Testis (tissue), 3 donors: ENCODE measurements around the gene SULT2A1. TPM values are rescaled to one million over a fixed set of nuclear protein-coding genes. Genes with fewer than 3 reads are reported as not detected.
"Not testable (repeated sequence)": the region's sequence is repeated elsewhere in the genome, so short reads cannot be mapped to it uniquely, and the experiment has no call there.

ENCODE experiments used
- DNase-seq: peaks from one replicate; pipeline ENCODE4 v3.0.0-alpha.2; 2019
- H3K27ac ChIP-seq, 2 donors: fragments of 200-600 bp; sonication (generic); one replicate each; pipeline ENCODE4 v1.5.1; 2019
- H3K27me3 ChIP-seq: fragments of 200-600 bp; sonication (generic); one replicate; pipeline ENCODE4 v1.5.1; 2019
- H3K36me3 ChIP-seq: fragments of 200-600 bp; sonication (generic); one replicate; pipeline ENCODE4 v1.5.1; 2017; ENCODE audit warnings: low read depth; ENCODE audit errors: missing control alignments
- H3K4me1 ChIP-seq: fragments of 200-600 bp; sonication (generic); one replicate; pipeline ENCODE4 v1.5.1; 2019
- H3K4me3 ChIP-seq, 2 donors: fragments of 200-600 bp; sonication (generic); one replicate each; pipeline ENCODE4 v1.5.1; 2017 to 2019
- H3K9me3 ChIP-seq: fragments of 200-600 bp; sonication (generic); one replicate; pipeline ENCODE4 v1.5.1; 2017
- POLR2A ChIP-seq: fragments of 450-650 bp; IDR thresholded peaks from one replicate; pipeline ENCODE4 v1.6.1; 2017; ENCODE audit warnings: antibody characterized with exemption, mild to moderate bottlenecking, moderate library complexity
- WGBS, 2 donors: methylation state at CpG; one replicate each; pipeline ENCODE4 v1.1.5; 2018; 5-methylcytosine and 5-hydroxymethylcytosine counted together
- intact Hi-C: fragments of 100-400 bp; cut with DNase I; formaldehyde crosslinking; loops from one replicate; pipeline ENCODE4 v1.15.1; 2023; ENCODE audit warnings: low total_unique reads
- polyA plus RNA-seq: library from polyadenylated mRNA; stranded (reverse); fragments of 350-450 nt; fragmentation: Illumina TruSeq; extraction: RNeasy Lipid Tissue Mini Kit (QIAGEN cat#74804); gene quantifications from one replicate; pipeline ENCODE4 v1.2.3, GENCODE V29; 2014; ENCODE audit warnings: low read depth, low replicate concordance; ENCODE audit not compliant: insufficient read depth
- total RNA-seq, 2 donors: library from RNA; depleted of rRNA; stranded (reverse); fragments of >200 nt; gene quantifications; one replicate each; pipeline ENCODE4 v1.2.3, GENCODE V29; 2016
- TF ChIP-seq, protein P1 (sequence below), 3 experiments: fragments of 450-650 bp in 2 of 3; fragments of 200-600 bp in 1 of 3; sonication (generic) in 1 of 3; IDR thresholded peaks; one replicate each; pipeline ENCODE4 v1.5.1; 2016 to 2019; ENCODE audit warnings: antibody characterized with exemption in 3 of 3, mild to moderate bottlenecking in 2 of 3, moderate library complexity in 1 of 3

SULT2A1 gene
- total and polyA plus RNA-seq, 3 donors from 2014 or later, result 0.24 to 2.3 (median 1.2) TPM

DNA sequence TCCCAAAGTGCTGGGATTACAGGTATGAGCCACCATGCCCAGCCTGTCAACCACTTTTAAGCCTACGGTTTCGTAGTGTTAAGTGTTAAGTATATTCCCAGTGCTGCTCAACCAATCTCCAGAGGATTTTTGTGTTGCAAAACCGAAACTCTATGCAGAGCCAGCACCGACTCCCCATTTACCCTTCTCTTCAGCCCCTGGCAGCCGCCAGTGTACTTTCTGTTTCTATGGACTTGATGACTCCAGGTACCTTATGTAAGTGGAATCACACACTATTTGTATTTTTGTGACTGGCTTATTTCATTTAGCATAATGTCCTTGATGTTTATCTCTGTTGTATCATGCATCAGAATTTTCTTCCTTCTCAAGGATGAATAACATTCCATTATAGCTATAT, 1.1 kb downstream of the SULT2A1 start:
- Histone ChIP-seq H3K4me3 (no peak overlapping the region), H3K27me3 (no peaks in the 10 kb centered on the region), H3K27ac (no peak overlapping the region), H3K36me3 (no peaks in the 10 kb centered on the region), H3K4me1 (peaks cover 11% of the 10 kb centered on the region), H3K9me3 (no peaks in the 10 kb centered on the region)
- 71 to 85% methylated on average over 5 of the region's 5 CpGs for WGBS, 2 donors
- intact Hi-C loops, result no loop called here
- TF ChIP-seq POLR2A, result no peak
- TF ChIP-seq, protein P1, sequence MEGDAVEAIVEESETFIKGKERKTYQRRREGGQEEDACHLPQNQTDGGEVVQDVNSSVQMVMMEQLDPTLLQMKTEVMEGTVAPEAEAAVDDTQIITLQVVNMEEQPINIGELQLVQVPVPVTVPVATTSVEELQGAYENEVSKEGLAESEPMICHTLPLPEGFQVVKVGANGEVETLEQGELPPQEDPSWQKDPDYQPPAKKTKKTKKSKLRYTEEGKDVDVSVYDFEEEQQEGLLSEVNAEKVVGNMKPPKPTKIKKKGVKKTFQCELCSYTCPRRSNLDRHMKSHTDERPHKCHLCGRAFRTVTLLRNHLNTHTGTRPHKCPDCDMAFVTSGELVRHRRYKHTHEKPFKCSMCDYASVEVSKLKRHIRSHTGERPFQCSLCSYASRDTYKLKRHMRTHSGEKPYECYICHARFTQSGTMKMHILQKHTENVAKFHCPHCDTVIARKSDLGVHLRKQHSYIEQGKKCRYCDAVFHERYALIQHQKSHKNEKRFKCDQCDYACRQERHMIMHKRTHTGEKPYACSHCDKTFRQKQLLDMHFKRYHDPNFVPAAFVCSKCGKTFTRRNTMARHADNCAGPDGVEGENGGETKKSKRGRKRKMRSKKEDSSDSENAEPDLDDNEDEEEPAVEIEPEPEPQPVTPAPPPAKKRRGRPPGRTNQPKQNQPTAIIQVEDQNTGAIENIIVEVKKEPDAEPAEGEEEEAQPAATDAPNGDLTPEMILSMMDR (IDR thresholded peaks at IDR 0.05), result no peak
- no peak for DNase-seq

GRCh38 chr19:47882890-47883289, 3.2 kb downstream of the SULT2A1 start:
- Histone ChIP-seq H3K36me3 (no peaks in the 10 kb centered on the region), H3K4me3 (no peak overlapping the region), H3K9me3 (no peaks in the 10 kb centered on the region), H3K4me1 (no peaks in the 10 kb centered on the region), H3K27me3 (no peaks in the 10 kb centered on the region), H3K27ac (no peak overlapping the region)
- intact Hi-C loops, result no loop called here
- TF ChIP-seq POLR2A, result no peak
- TF ChIP-seq, protein P1 (IDR thresholded peaks at IDR 0.05), result no peak
- 68 to 90% methylated on average over 3 of the region's 3 CpGs for WGBS, 2 donors
- no peak for DNase-seq

- intact Hi-C loops, result no loop called here
- no peak for TF ChIP-seq POLR2A
- TF ChIP-seq, protein P1 (IDR thresholded peaks at IDR 0.05), result no peak
- Histone ChIP-seq H3K4me3 (no peak overlapping the region), H3K4me1 (no peaks in the 10 kb centered on the region), H3K9me3 (no peaks in the 10 kb centered on the region), H3K36me3 (no peaks in the 10 kb centered on the region), H3K27ac (no peak overlapping the region), H3K27me3 (no peaks in the 10 kb centered on the region)
- no peak for DNase-seq
- 79 to 88% methylated on average over 5 of the region's 5 CpGs for WGBS, 2 donors
These were observed 4.4 kb downstream of the SULT2A1 start for GRCh38 chr19:47881757-47882156.

DNA sequence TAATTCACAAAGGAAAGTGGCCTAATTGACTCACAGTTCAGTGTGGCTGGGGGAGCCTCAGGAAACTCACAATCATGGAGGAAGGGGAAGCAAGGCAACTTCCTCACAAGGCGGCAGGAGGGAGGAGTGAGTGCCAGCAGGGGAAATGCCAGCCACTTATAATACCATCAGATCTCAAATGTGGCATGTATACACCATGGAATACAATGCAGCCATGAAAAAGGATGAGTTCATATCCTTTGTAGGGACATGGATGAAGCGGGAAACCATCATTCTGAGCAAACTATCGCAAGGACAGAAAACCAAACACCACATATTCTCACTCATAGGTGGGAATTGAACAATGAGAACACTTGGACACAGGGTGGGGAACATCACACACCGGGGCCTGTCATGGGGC, 6.7 kb downstream of the SULT2A1 start:
- H3K4me1 ChIP-seq, H3K4me3 ChIP-seq, H3K36me3 ChIP-seq, H3K27me3 ChIP-seq, DNase-seq, H3K9me3 ChIP-seq, H3K27ac ChIP-seq, intact Hi-C loops: not testable (repeated sequence)
- WGBS, 2 donors, result 68 to 72% methylated on average over 4 of the region's 4 CpGs

DNA sequence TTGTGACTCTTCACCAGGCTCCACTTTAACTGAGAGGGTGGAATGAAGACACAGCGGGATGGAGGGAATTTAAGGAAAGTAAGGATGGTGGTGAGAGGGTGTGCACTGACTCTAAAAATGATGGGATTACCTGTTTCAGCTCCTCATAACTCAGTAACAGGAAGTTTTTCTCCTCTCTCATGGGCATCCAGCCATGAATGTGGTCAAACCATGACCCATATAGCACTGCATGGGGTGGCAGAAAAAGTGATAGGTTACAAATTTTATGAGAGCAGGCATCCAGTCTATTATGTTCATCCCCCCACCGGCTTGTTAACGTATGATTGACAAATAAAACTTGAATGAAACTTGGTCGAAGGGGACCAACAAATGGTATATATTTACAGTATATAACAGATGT, 7.2 kb downstream of the SULT2A1 start:
- no peak for TF ChIP-seq POLR2A
- TF ChIP-seq, protein P1 (IDR thresholded peaks at IDR 0.05), result no peak
- WGBS, 2 donors, result 72 to 74% methylated on average over 4 of the region's 4 CpGs
- Histone ChIP-seq H3K4me3 (no peak overlapping the region), H3K27ac (no peak overlapping the region), H3K36me3 (no peaks in the 10 kb centered on the region), H3K27me3 (no peaks in the 10 kb centered on the region), H3K4me1 (no peaks in the 10 kb centered on the region), H3K9me3 (no peaks in the 10 kb centered on the region)
- DNase-seq, result no peak
- intact Hi-C loops, result no loop called here
